ENCODE data around the gene CST9.

Gene CST9

GRCh38 chr20:23554401-23554800 is 51.3 kb downstream of the CST9 start:
- in situ Hi-C loops (cut with MboI; ENCODE audit: low sequenced_read_pairs, unreplicated experiment), result no loop called here
- no peak for TF ChIP-seq CTCF (IDR thresholded peaks at IDR 0.05; ENCODE audit: borderline replicate concordance, control extremely low read depth, extremely low read depth, insufficient read depth, missing control alignments)
- no peak for DNase-seq (ENCODE audit: low spot score)
